ENCODE measurements around the gene VOPP1. TPM values are rescaled to one million over a fixed set of nuclear protein-coding genes. Genes with fewer than 3 reads are reported as not detected.

Gene VOPP1
- total and polyA plus RNA-seq, 2 of the 13 experiments (the other 11 are each of a cell fraction or from before 2014, with no cell fraction given): 21.8 to 55.3 TPM

DNA sequence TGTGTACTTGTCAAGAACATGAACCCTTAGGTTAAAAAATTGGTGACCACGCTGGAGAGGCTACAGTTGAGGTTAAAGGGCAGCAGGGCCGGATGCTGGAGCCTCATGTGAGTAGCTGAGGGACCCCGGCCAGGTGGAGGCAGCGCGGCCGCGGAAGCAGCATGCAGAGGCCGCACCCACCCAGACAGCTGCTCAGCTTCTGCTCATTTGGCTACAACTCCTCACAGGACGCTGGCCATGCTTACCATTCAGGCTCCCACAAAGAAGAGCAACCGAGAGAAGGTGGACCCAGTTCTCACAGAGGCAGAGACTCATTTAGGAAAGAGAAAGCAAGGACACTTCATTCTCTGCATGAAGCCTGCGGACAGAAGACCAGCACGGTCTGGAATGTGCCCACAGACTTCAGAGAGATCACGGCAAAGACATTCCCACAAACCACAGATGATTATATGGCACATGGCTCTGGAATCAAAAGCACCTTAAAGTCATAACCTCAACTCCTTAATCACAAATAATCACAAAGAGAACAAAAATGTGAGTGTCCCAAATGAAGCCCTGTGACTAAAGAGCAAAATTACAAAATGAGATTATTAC lies 94.4 kb downstream of the VOPP1 start (continued):
- TF ChIP-seq ZHX2 (IDR thresholded peaks at IDR 0.05; ENCODE audit: low read depth) (no peak), ZHX2 (CRISPR knock-in tag; IDR thresholded peaks at IDR 0.05; ENCODE audit: borderline replicate concordance) (no peak), HOXD1 (CRISPR knock-in tag; IDR thresholded peaks at IDR 0.05) (no peak), RBAK (CRISPR knock-in tag; IDR thresholded peaks at IDR 0.05) (no peak), ZNF232 (CRISPR knock-in tag; IDR thresholded peaks at IDR 0.05; ENCODE audit: borderline replicate concordance) (no peak), ZNF329 (CRISPR knock-in tag; IDR thresholded peaks at IDR 0.05; ENCODE audit: low read depth) (no peak), MIER2 (CRISPR knock-in tag; IDR thresholded peaks at IDR 0.05) (no peak), MEF2D (CRISPR knock-in tag; IDR thresholded peaks at IDR 0.05) (no peak)
- TF ChIP-seq, protein P1, sequence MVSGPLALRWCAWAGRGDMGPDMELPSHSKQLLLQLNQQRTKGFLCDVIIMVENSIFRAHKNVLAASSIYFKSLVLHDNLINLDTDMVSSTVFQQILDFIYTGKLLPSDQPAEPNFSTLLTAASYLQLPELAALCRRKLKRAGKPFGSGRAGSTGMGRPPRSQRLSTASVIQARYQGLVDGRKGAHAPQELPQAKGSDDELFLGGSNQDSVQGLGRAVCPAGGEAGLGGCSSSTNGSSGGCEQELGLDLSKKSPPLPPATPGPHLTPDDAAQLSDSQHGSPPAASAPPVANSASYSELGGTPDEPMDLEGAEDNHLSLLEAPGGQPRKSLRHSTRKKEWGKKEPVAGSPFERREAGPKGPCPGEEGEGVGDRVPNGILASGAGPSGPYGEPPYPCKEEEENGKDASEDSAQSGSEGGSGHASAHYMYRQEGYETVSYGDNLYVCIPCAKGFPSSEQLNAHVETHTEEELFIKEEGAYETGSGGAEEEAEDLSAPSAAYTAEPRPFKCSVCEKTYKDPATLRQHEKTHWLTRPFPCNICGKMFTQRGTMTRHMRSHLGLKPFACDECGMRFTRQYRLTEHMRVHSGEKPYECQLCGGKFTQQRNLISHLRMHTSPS (CRISPR knock-in tag; IDR thresholded peaks at IDR 0.05; ENCODE audit: low read depth): no peak

Data from HepG2 (cell line).